ENCODE measurements around the gene RER1. TPM values are rescaled to one million over a fixed set of nuclear protein-coding genes. Genes with fewer than 3 reads are reported as not detected.

Gene RER1
- total and polyA plus RNA-seq, 3 experiments from 2014 or later, result 166 to 222 (median 214) TPM

GRCh38 chr1:2433936-2434655 is 42.5 kb downstream of the RER1 start:
- H3K27ac Mint-ChIP-seq, result peak overlapping the region in 1 of 8 donors; percentile 54
- no peaks in the 10 kb centered on the region for H3K36me3 ChIP-seq (ENCODE audit: insufficient read depth, low read length)
- no peak overlapping the region for H3K4me3 ChIP-seq (ENCODE audit: low read length)
- H3K27me3 Mint-ChIP-seq, result peaks cover 0 to 2% of the 10 kb centered on the region in 2 donors
- no peak overlapping the region for H3K27ac ChIP-seq (ENCODE audit: low read depth, low read length)
- no peaks in the 10 kb centered on the region for H3K9me3 Mint-ChIP-seq
- no peaks in the 10 kb centered on the region for H3K4me1 ChIP-seq (ENCODE audit: insufficient read depth, low read length)
- H3K9me3 ChIP-seq (ENCODE audit: low read length), result no peaks in the 10 kb centered on the region
- ChIA-PET CTCF (no interaction called here), POLR2A (no interaction called here)
- no peak for DNase-seq
- no peaks in the 10 kb centered on the region for H3K36me3 Mint-ChIP-seq
- H3K4me1 Mint-ChIP-seq, result peaks cover 0 to 3% (median 0%) of the 10 kb centered on the region in 3 donors
- no peaks in the 10 kb centered on the region for H3K27me3 ChIP-seq (ENCODE audit: insufficient read depth, low read length, poor library complexity, severe bottlenecking)
- no peak overlapping the region for H3K4me3 Mint-ChIP-seq

- Histone ChIP-seq H3K27ac (ENCODE audit: low read depth, low read length) (no peak overlapping the region), H3K4me1 (ENCODE audit: insufficient read depth, low read length) (no peaks in the 10 kb centered on the region), H3K36me3 (ENCODE audit: insufficient read depth, low read length) (no peaks in the 10 kb centered on the region), H3K4me3 (ENCODE audit: low read length) (no peak overlapping the region), H3K27me3 (ENCODE audit: insufficient read depth, low read length, poor library complexity, severe bottlenecking) (no peaks in the 10 kb centered on the region), H3K9me3 (ENCODE audit: low read length) (no peaks in the 10 kb centered on the region)
- no peak overlapping the region for H3K27ac Mint-ChIP-seq
- CTCF ChIA-PET, result interaction anchor here (1.6 kb wide), 1 partner anchor 12 kb away, joined by 3 read pairs; no protein-coding TSS in a partner anchor
- no peaks in the 10 kb centered on the region for H3K9me3 Mint-ChIP-seq
- H3K36me3 Mint-ChIP-seq, result no peaks in the 10 kb centered on the region
- no peak for DNase-seq
- peaks cover 0 to 3% (median 0%) of the 10 kb centered on the region in 3 donors for H3K4me1 Mint-ChIP-seq
- H3K4me3 Mint-ChIP-seq, result no peak overlapping the region
- peaks cover 0 to 2% of the 10 kb centered on the region in 2 donors for H3K27me3 Mint-ChIP-seq
- POLR2A ChIA-PET, result no interaction called here
Observed at GRCh38 chr1:2435091-2435490, 43.5 kb downstream of the RER1 start.

- Histone ChIP-seq H3K27me3 (ENCODE audit: insufficient read depth, low read length, poor library complexity, severe bottlenecking) (no peaks in the 10 kb centered on the region), H3K27ac (ENCODE audit: low read depth, low read length) (no peak overlapping the region), H3K4me3 (ENCODE audit: low read length) (no peak overlapping the region), H3K9me3 (ENCODE audit: low read length) (no peaks in the 10 kb centered on the region), H3K4me1 (ENCODE audit: insufficient read depth, low read length) (no peaks in the 10 kb centered on the region), H3K36me3 (ENCODE audit: insufficient read depth, low read length) (no peaks in the 10 kb centered on the region)
- no peaks in the 10 kb centered on the region for H3K36me3 Mint-ChIP-seq
- H3K27ac Mint-ChIP-seq, result peak overlapping the region in 1 of 8 donors; percentile 32
- no peak for DNase-seq
- H3K4me3 Mint-ChIP-seq, result no peak overlapping the region
- peaks cover 0 to 3% (median 0%) of the 10 kb centered on the region in 3 donors for H3K4me1 Mint-ChIP-seq
- POLR2A ChIA-PET, result no interaction called here
- H3K27me3 Mint-ChIP-seq, result peaks cover 0 to 2% of the 10 kb centered on the region in 2 donors
- H3K9me3 Mint-ChIP-seq, result no peaks in the 10 kb centered on the region
- CTCF ChIA-PET, result interaction anchor here (1.6 kb wide), 1 partner anchor 13 kb away, joined by 3 read pairs; no protein-coding TSS in a partner anchor
Observed at GRCh38 chr1:2435746-2436355, 44.2 kb downstream of the RER1 start.

- Mint-ChIP-seq H3K27ac (no peak overlapping the region), H3K9me3 (no peaks in the 10 kb centered on the region), H3K36me3 (no peaks in the 10 kb centered on the region), H3K27me3 (peaks cover 0 to 2% of the 10 kb centered on the region in 2 donors), H3K4me3 (no peak overlapping the region), H3K4me1 (peaks cover 0 to 3% (median 0%) of the 10 kb centered on the region in 3 donors)
- DNase-seq, result no peak
- H3K27me3 ChIP-seq (ENCODE audit: insufficient read depth, low read length, poor library complexity, severe bottlenecking), result no peaks in the 10 kb centered on the region
- no peaks in the 10 kb centered on the region for H3K4me1 ChIP-seq (ENCODE audit: insufficient read depth, low read length)
- no peaks in the 10 kb centered on the region for H3K36me3 ChIP-seq (ENCODE audit: insufficient read depth, low read length)
- ChIA-PET CTCF (no interaction called here), POLR2A (no interaction called here)
- H3K4me3 ChIP-seq (ENCODE audit: low read length), result no peak overlapping the region
- H3K9me3 ChIP-seq (ENCODE audit: low read length), result no peaks in the 10 kb centered on the region
- H3K27ac ChIP-seq (ENCODE audit: low read depth, low read length), result no peak overlapping the region
Observed at GRCh38 chr1:2436876-2437275, 45.2 kb downstream of the RER1 start.

GRCh38 chr1:2437617-2438016 is 46.0 kb downstream of the RER1 start:
- Histone ChIP-seq H3K9me3 (ENCODE audit: low read length) (no peaks in the 10 kb centered on the region), H3K36me3 (ENCODE audit: insufficient read depth, low read length) (no peaks in the 10 kb centered on the region), H3K27ac (ENCODE audit: low read depth, low read length) (no peak overlapping the region), H3K27me3 (ENCODE audit: insufficient read depth, low read length, poor library complexity, severe bottlenecking) (peaks cover under 1% of the 10 kb centered on the region), H3K4me1 (ENCODE audit: insufficient read depth, low read length) (no peaks in the 10 kb centered on the region), H3K4me3 (ENCODE audit: low read length) (no peak overlapping the region)
- no peaks in the 10 kb centered on the region for H3K36me3 Mint-ChIP-seq
- peak overlapping the region in 1 of 8 donors; percentile 72 for H3K27ac Mint-ChIP-seq
- H3K27me3 Mint-ChIP-seq, result peaks cover 3 to 5% of the 10 kb centered on the region in 2 donors
- ChIA-PET POLR2A (no interaction called here), CTCF (no interaction called here)
- H3K9me3 Mint-ChIP-seq, result no peaks in the 10 kb centered on the region
- H3K4me1 Mint-ChIP-seq, result peaks cover 0 to 3% (median 0%) of the 10 kb centered on the region in 3 donors
- no peak overlapping the region for H3K4me3 Mint-ChIP-seq
- DNase-seq, result no peak

- Mint-ChIP-seq H3K27ac (peak overlapping the region in 1 of 8 donors; percentile 14), H3K27me3 (peaks cover 5 to 8% of the 10 kb centered on the region in 2 donors), H3K4me1 (peaks cover 0 to 5% (median 0%) of the 10 kb centered on the region in 3 donors), H3K9me3 (no peaks in the 10 kb centered on the region), H3K36me3 (no peaks in the 10 kb centered on the region), H3K4me3 (no peak overlapping the region)
- no peak overlapping the region for H3K4me3 ChIP-seq (ENCODE audit: low read length)
- H3K27ac ChIP-seq (ENCODE audit: low read depth, low read length), result no peak overlapping the region
- no peak for DNase-seq
- H3K9me3 ChIP-seq (ENCODE audit: low read length), result no peaks in the 10 kb centered on the region
- POLR2A ChIA-PET, result no interaction called here
- CTCF ChIA-PET, result no interaction called here
- H3K36me3 ChIP-seq (ENCODE audit: insufficient read depth, low read length), result no peaks in the 10 kb centered on the region
- no peaks in the 10 kb centered on the region for H3K4me1 ChIP-seq (ENCODE audit: insufficient read depth, low read length)
- peaks cover 5% of the 10 kb centered on the region for H3K27me3 ChIP-seq (ENCODE audit: insufficient read depth, low read length, poor library complexity, severe bottlenecking)
Observed at GRCh38 chr1:2438038-2438437, 46.4 kb downstream of the RER1 start.

- Mint-ChIP-seq H3K36me3 (no peaks in the 10 kb centered on the region), H3K4me1 (peaks cover 0 to 5% (median 0%) of the 10 kb centered on the region in 3 donors), H3K27ac (no peak overlapping the region), H3K9me3 (no peaks in the 10 kb centered on the region), H3K4me3 (no peak overlapping the region), H3K27me3 (peaks cover 5 to 8% of the 10 kb centered on the region in 2 donors)
- POLR2A ChIA-PET, result no interaction called here
- Histone ChIP-seq H3K4me3 (ENCODE audit: low read length) (no peak overlapping the region), H3K36me3 (ENCODE audit: insufficient read depth, low read length) (no peaks in the 10 kb centered on the region), H3K4me1 (ENCODE audit: insufficient read depth, low read length) (no peaks in the 10 kb centered on the region), H3K27ac (ENCODE audit: low read depth, low read length) (no peak overlapping the region), H3K27me3 (ENCODE audit: insufficient read depth, low read length, poor library complexity, severe bottlenecking) (peaks cover 8% of the 10 kb centered on the region), H3K9me3 (ENCODE audit: low read length) (no peaks in the 10 kb centered on the region)
- CTCF ChIA-PET, result no interaction called here
- DNase-seq, result no peak
Observed at GRCh38 chr1:2438641-2439040, 47.0 kb downstream of the RER1 start.

- Mint-ChIP-seq H3K36me3 (no peaks in the 10 kb centered on the region), H3K27me3 (peaks cover 5 to 8% of the 10 kb centered on the region in 2 donors), H3K9me3 (no peaks in the 10 kb centered on the region), H3K4me1 (peaks cover 0 to 5% (median 0%) of the 10 kb centered on the region in 3 donors), H3K4me3 (no peak overlapping the region), H3K27ac (no peak overlapping the region)
- no peak overlapping the region for H3K27ac ChIP-seq (ENCODE audit: low read depth, low read length)
- no peak overlapping the region for H3K4me3 ChIP-seq (ENCODE audit: low read length)
- POLR2A ChIA-PET, result no interaction called here
- H3K4me1 ChIP-seq (ENCODE audit: insufficient read depth, low read length), result no peaks in the 10 kb centered on the region
- H3K36me3 ChIP-seq (ENCODE audit: insufficient read depth, low read length), result no peaks in the 10 kb centered on the region
- H3K9me3 ChIP-seq (ENCODE audit: low read length), result no peaks in the 10 kb centered on the region
- CTCF ChIA-PET, result no interaction called here
- no peak for DNase-seq
- H3K27me3 ChIP-seq (ENCODE audit: insufficient read depth, low read length, poor library complexity, severe bottlenecking), result peaks cover 12% of the 10 kb centered on the region
Observed at GRCh38 chr1:2439369-2439768, 47.7 kb downstream of the RER1 start.

Measured in CD8-positive, alpha-beta memory T cell (primary cell).